Neutrophil (primary cell): ENCODE data around the gene ARHGAP40.

Experiments
- H3K27ac ChIP-seq: fragments of 200-600 bp; sonication (generic); 2 replicates; pipeline ENCODE4 v1.5.1; 2016; ENCODE audit warnings: mild to moderate bottlenecking, moderate library complexity
- H3K27me3 ChIP-seq: fragments of 200-600 bp; sonication (generic); 2 replicates; pipeline ENCODE4 v1.6.0; 2016; ENCODE audit warnings: mild to moderate bottlenecking
- H3K36me3 ChIP-seq: fragments of 200-600 bp; sonication (generic); 2 replicates; pipeline ENCODE4 v1.5.1; 2017
- H3K4me1 ChIP-seq, 2 experiments: fragments of 200-600 bp in 1 of 2; sonication (generic) in 1 of 2; 1 replicate in 1 of 2; 2 replicates in 1 of 2; pipeline versions ENCODE4 v1.5.1 to v1.6.1; 2013 to 2016; ENCODE audit warnings: low read depth in 1 of 2, low read length in 1 of 2, mild to moderate bottlenecking in 1 of 2, moderate library complexity in 1 of 2; ENCODE audit not compliant: control insufficient read depth in 1 of 2, insufficient read depth in 1 of 2
- H3K4me3 ChIP-seq, 2 experiments: fragments of 200-600 bp in 1 of 2; sonication (generic) in 1 of 2; 1 replicate in 1 of 2; 2 replicates in 1 of 2; pipeline ENCODE4 v1.5.1; 2013 to 2016; ENCODE audit warnings: low read depth in 1 of 2, low read length in 1 of 2, mild to moderate bottlenecking in 1 of 2, moderate library complexity in 1 of 2
- H3K9me3 ChIP-seq: fragments of 200-600 bp; sonication (generic); 2 replicates; pipeline ENCODE4 v1.5.1; 2016
- TF ChIP-seq, protein P1 (sequence below): fragments of 200-600 bp; sonication (generic); IDR thresholded peaks from 2 replicates; pipeline ENCODE4 v1.5.1; 2016; ENCODE audit warnings: antibody characterized with exemption

ARHGAP40 gene

DNA sequence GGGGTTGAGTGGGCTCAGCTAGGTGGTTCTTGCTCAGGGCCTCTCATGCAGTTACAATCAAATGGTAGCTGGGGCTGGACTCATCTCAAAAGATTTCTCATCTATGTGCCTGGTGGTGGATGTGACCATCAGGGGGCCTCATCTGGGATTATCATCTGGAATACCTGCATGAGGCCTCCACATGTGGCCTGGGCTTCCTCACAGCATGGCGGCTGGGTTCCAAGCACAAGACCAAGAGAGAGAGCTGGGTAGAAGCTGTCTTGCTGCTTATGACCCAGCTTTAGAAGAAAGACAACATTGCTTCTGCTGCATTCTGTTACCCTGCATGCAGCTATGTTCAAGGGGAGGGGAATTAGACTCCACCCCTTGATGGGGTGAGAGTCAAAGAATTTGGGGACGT lies 22.5 kb downstream of the ARHGAP40 start:
- Histone ChIP-seq H3K27ac (no peak overlapping the region), H3K27me3 (peaks cover 50% of the 10 kb centered on the region), H3K9me3 (no peaks in the 10 kb centered on the region), H3K36me3 (no peaks in the 10 kb centered on the region), H3K4me3 (no peak overlapping the region), H3K4me1 (no peaks in the 10 kb centered on the region)
- TF ChIP-seq, protein P1, sequence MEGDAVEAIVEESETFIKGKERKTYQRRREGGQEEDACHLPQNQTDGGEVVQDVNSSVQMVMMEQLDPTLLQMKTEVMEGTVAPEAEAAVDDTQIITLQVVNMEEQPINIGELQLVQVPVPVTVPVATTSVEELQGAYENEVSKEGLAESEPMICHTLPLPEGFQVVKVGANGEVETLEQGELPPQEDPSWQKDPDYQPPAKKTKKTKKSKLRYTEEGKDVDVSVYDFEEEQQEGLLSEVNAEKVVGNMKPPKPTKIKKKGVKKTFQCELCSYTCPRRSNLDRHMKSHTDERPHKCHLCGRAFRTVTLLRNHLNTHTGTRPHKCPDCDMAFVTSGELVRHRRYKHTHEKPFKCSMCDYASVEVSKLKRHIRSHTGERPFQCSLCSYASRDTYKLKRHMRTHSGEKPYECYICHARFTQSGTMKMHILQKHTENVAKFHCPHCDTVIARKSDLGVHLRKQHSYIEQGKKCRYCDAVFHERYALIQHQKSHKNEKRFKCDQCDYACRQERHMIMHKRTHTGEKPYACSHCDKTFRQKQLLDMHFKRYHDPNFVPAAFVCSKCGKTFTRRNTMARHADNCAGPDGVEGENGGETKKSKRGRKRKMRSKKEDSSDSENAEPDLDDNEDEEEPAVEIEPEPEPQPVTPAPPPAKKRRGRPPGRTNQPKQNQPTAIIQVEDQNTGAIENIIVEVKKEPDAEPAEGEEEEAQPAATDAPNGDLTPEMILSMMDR: no peak

DNA sequence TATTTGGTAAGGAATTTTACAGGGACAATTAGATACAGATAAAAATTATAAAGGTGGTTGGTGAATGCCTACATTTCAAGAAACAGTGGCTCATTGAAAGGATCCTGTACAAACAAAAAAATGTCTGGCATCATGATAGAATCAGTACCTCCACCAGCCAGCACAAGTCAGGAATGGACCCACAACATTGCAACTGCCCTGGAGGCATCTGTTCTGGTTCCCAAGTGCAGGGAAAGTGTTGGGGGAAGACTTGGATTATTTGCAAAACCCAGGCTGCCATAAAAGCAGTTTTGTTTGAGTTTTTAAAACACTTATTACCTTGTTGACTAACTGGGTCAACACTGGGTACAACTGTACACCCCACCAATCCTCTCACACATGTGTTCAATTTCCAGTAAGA lies 24.3 kb downstream of the ARHGAP40 start:
- Histone ChIP-seq H3K27me3 (peaks cover 33% of the 10 kb centered on the region), H3K27ac (no peak overlapping the region), H3K36me3 (no peaks in the 10 kb centered on the region), H3K9me3 (no peaks in the 10 kb centered on the region), H3K4me1 (no peaks in the 10 kb centered on the region), H3K4me3 (no peak overlapping the region)
- TF ChIP-seq, protein P1: no peak

DNA sequence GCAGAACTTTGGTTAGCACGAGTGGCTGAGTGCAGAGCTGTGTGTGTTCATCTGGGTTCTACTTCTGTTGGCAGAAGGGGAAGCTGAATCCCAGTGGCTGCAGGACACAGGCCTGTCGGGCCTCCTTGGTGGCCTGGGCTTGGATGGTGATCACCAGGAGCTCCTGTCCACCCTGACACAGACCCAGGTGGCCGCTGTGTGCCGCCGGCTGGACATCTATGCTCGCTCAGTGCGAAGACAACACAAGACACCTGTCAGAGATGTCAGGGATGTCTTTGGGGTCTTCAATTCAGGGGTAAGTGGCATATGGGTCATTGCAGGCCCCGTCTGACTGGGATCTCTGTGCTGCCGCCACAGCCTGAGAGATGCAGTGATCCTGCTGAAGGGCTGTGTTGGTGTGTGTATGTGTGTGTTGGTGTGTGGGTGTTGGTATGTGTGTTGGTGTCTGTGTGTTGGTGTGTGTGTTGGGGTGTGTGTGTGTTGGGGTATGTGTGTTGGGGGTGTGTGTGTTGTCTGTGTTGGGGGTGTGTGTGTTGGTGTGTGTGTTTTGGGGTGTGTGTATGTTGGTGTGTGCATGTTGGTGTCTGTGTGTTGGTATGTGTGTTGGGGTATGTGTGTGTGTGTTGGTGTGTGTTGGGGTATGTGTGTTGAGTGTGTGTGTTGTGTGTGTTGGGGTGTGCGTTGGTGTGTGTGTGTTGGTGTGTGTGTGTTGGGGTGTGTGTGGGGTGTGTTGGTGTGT lies 25.5 kb downstream of the ARHGAP40 start:
- Histone ChIP-seq H3K27me3 (peaks cover 24% of the 10 kb centered on the region), H3K4me1 (no peaks in the 10 kb centered on the region), H3K27ac (no peak overlapping the region), H3K9me3 (no peaks in the 10 kb centered on the region), H3K36me3 (no peaks in the 10 kb centered on the region), H3K4me3 (no peak overlapping the region)
- TF ChIP-seq, protein P1: no peak

DNA sequence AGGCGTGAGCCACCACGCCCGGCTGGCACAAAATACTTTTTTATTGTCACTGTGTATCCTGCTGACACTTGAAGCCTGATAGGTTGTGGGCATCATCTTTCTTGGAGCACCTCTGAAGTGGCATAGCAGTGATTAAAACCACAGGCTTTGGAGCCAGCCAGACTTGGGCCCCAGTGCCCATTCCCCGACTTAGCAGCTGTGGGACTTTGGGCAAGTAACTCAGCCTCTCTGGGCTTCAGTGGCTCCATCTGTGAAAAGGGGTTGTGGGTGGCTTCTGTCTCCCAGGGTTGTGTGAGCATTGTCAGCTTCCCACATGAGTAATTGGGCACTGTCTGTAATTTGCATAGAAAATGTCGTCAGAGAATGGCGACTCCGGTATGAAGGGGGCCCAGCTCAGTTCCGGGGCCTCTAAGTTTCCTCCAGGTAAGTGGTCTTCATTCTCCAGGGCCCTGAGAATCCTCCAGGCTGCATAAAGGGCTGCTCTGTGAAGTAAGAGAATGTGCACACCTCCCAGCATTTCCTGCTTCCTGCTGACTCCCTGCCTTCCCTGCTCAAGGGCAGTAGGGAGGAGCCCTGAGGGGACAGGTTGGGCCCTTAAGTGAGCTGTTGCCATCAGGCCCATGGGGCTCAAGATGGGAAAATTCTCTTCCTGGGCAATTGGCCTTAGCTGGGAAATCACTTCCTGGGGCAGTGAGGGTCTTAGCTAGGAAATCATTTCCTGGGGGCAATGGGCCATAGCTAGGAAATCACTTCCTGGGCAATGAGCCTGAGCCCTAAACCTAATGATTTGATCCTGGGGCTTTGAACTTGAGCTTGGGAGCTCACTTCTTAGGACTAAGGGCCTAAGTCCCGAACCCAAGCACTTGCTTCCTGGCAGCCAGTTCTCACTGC lies 27.2 kb downstream of the ARHGAP40 start:
- peaks cover 6% of the 10 kb centered on the region for H3K27me3 ChIP-seq
- no peaks in the 10 kb centered on the region for H3K9me3 ChIP-seq
- H3K4me1 ChIP-seq: no peaks in the 10 kb centered on the region
- H3K27ac ChIP-seq: no peak overlapping the region
- TF ChIP-seq, protein P1: no peak
- no peaks in the 10 kb centered on the region for H3K36me3 ChIP-seq
- H3K4me3 ChIP-seq: no peak overlapping the region

DNA sequence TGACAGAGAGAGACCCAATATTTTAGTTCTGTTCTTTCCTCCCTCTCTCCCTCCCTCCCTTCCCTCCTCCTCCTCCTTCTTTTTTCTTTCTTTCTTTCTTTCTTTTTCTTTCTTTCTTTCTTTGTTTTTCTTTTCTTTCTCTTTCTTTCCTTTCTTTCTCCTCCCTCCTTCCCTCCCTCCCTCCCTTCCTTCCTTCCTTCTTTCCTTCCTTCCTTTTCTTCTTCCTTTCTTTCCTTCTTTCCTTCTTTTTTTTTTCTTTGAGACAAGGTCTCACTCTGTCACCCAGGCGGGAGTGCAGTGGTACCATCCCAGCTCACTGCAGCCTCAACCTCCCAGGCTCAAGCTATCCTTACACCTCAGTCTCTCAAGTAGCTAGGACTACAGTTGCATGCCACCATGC lies 28.4 kb downstream of the ARHGAP40 start:
- Histone ChIP-seq H3K9me3 (no peaks in the 10 kb centered on the region), H3K36me3 (no peaks in the 10 kb centered on the region), H3K4me3 (no peak overlapping the region), H3K27ac (no peak overlapping the region), H3K4me1 (no peaks in the 10 kb centered on the region), H3K27me3 (no peaks in the 10 kb centered on the region)
- TF ChIP-seq, protein P1: no peak
